ENCODE measurements around the gene SPTBN5.

Gene SPTBN5

DNA sequence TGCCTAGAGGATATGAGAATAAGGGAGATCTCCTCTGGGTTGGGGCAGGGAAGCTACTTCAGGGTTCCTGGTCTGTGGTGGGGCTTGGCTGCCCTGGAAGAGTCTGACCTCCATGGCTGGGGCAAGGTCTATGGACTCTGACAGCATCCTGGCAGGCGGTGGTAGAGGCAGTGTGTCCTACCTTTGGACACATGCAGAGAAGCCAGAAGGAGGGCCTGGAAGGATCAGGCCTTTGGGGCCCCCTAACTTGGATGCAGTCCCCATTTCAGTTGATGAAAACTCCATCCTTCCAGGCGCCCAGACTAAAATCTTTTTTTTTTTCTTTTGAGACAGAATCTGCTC is 10.4 kb downstream of the SPTBN5 start:
- DNase-seq (ENCODE audit: low spot score), result no peak

DNA sequence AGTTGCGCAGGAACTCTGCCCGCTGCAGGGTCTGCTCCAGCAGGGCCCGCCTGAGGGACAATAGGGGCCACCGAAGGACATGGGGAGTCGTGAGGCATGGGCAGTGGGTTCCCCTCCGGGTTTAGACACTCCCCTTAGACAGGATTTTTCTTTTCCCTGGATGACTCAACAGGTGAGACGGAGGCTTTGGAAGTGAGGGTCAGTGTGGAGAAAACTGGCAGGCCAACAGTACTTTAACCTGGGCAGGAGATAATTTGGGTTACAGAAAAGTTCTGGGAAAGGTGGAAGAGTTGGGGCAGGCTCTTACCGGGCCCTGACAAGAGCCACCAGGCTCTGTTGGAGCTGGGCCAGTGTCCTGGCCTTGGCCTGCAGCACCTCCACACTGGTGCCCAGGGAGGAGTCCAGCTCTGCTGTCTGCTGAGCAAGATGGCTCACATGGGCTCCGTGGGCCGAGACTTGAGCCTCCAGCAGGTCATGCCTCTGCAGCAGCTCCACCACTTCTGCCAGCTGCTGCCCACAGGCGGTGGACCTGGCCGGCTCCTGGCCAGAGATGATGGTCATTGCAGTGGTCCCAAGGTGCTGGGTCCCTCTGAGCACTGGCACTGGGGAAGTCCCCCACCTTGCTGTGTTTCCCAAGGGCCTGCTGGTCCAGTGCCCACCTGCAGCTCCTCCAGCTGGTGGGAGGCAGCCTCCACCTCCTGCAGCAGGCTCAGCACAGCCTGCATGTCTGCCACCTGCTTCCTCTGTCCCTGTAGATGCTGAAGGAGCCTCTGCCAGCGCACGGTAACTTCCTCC is 11.0 kb downstream of the SPTBN5 start:
- DNase-seq (ENCODE audit: low spot score), result no peak

DNA sequence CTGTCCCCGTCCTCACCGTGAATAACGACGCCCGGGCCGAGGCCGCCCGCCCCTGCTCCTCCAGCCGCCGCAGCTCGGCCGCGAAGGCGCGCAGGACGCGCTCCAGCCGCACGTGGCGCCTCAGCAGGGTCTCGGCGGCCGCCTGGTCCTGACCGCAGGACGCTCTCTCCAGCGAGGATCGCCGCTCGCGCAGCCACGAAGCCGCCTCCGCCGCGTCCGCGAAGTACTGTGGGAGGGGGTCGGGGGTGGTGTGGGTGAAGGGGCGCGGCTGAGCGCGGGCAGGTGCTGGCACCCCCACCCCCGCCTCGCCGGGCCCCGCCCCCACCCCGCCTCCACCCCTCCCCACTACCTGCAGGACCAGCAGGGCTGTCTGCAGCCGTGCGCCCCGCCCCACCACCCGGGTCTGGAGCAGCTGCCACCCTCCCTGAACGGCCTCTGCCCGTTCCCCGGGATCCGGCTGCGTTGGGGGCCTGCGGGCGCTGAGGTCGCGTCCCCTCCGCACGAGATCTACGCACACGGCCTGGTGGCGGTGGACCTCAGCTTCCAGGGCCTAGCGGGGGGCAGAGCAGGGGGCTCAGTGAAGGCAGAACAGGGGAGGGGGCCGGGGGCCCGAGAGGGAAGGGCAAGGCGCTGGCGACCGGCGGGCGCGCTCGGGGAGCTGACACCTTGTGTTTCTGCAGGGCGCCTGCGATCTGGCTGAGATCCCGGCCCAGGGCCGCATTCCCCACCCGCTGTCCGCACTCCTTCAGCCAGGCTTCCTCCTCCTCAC is 11.7 kb downstream of the SPTBN5 start:
- no peak for DNase-seq (ENCODE audit: low spot score)

DNA sequence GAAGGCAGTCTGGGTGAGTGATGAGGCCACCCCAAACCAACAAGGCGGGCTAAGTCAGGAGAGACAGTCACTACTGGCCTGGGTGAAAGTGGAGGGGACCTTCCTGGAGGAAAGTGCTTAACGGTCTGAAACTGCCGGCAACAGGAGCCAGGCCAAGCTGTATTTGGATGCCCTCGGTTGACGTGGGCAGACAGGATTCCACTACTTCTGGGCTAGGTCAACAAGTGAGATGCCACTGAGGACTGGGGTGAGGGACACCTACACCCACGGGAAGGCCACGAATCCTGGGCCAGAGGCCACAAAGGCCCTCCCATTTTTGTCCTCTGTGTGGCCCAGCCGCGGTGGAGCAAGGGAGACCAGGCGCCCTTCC is 12.3 kb downstream of the SPTBN5 start:
- no peak for DNase-seq (ENCODE audit: low spot score)

- DNase-seq (ENCODE audit: low spot score), result no peak
These were observed 12.8 kb downstream of the SPTBN5 start for GRCh38 chr15:41881086-41881485.

DNA sequence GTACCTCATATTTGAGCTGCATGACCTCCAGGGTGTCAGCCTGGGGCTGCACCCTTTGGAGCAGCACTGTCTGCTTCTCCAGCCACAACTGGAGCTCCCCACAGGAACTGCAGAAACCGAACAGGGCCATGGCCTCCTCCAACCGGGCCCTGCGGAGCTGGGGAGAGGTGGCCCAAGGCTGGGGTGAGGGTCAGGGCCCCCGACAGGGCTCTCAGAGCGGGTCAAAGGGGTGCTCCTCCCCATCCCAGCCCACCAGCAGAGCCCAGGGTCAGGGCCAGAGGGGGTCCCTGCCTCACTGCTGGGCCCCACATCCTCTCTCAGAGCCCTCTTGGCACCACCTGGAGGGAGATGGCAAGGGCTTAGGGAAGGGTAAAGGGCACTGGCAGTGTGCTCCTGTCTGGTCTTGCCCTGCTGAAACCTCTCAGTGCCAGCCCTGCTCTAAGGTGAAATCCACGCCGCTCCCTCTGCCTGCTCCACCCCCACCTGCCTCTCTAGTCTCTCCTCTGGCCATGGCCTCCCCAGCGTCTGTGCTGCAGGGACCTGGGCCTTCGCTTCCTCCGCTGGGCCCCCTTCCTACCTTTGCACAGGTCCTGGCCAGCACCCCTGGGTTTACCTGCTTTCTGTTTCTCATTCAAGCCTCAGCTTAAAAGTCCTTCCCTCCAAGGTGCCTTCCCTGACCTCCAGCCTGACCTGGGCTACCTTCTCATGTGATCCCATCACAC is 13.5 kb downstream of the SPTBN5 start:
- no peak for DNase-seq (ENCODE audit: low spot score)

- DNase-seq (ENCODE audit: low spot score), result no peak
These were observed 14.5 kb downstream of the SPTBN5 start for GRCh38 chr15:41879321-41879845.

DNA sequence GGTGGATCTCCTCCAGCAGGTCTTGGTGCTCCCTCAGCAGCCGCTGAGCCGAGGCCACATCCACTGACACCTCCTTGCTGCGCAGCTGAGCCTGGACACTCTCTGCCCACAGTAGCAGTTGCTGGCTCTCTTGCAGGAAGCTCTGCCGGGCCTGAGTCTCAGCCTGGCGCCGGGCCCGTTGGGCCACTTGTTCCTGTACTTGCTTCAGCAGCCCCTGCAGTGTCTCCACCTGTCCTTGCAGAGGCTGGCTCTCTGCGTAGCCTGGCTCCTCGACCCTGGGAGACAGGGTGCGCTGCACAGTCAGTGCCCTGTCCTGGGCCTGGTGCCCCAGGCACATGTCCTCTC is 15.5 kb downstream of the SPTBN5 start:
- DNase-seq (ENCODE audit: low spot score), result no peak

- DNase-seq (ENCODE audit: low spot score), result no peak
These were observed 16.1 kb downstream of the SPTBN5 start for GRCh38 chr15:41877631-41878354.

- no peak for DNase-seq (ENCODE audit: low spot score)
These were observed 17.2 kb downstream of the SPTBN5 start for GRCh38 chr15:41876689-41877088.

- DNase-seq (ENCODE audit: low spot score), result no peak
These were observed 17.8 kb downstream of the SPTBN5 start for GRCh38 chr15:41876007-41876406.

- no peak for DNase-seq (ENCODE audit: low spot score)
These were observed 19.1 kb downstream of the SPTBN5 start for GRCh38 chr15:41874736-41875135.

DNA sequence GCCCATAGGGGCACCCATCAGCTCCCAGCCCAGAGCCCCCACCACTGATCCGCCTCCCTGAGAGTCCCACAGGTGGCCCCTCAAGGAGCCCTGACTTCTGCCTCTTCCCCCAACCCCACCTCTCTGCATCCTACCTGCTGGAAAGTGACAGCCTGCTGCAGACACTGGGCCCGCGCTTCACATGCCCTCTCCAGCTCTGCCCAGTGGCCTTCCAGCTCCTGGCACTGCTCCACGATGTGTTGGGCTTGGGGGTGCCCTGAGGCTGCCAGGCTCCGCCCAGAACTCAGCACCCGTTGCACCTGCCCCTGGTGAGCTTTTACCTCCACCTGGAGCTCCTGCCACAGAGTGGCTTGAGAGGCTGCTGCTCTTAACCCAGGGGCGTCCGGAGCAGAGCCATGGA is 20.1 kb downstream of the SPTBN5 start:
- no peak for DNase-seq (ENCODE audit: low spot score)

DNA sequence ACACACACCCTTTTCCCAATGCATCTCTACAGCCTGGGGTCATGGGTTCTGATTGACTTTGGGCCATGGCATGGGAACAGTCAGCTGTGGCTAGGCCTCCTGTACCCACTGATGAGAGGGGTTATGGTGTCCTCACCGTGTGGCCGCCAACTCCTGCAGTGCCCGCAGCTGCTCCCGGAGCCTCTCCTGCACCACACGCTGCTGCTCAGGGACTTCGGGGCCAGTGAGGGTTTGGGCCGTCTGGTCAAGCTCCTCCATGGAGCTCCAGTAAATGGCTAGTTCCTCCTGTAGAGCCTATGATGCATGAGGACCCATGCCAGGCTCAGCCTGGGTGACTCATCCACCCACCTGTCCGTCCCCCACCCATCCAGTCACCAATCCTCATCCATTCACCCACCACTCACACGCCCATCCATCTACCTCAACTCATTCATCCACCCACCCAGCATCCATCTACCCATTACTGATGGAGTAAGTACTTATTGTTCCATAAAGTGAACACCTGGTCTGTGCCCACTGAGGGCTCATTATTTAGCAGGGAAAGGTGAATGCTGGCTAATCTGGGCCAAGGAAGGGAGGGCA is 21.6 kb downstream of the SPTBN5 start:
- DNase-seq (ENCODE audit: low spot score), result no peak

GRCh38 chr15:41871175-41871905 is 22.5 kb downstream of the SPTBN5 start:
- DNase-seq (ENCODE audit: low spot score), result no peak

DNA sequence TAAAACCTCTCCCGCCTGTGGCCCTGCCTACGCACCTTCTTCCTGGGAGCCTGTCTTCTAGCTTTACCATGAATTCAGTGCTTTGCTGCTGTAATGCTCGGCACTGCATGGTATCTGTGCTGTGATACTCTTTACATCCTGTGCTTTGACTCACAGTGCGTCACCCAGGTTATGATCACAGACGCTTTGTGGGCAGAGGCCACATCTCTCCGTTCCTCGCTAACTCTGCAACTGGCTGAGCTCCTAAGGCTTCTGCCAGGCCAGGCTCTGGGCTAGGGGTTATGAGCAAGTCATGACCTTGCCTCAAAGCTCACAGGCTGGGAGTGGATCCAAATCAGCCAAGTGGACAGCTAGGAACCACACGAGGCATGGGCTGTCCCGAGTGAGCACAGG is 23.2 kb downstream of the SPTBN5 start:
- DNase-seq (ENCODE audit: low spot score), result peak; percentile 85

GRCh38 chr15:41869770-41870688 is 23.8 kb downstream of the SPTBN5 start:
- DNase-seq (ENCODE audit: low spot score), result no peak

DNA sequence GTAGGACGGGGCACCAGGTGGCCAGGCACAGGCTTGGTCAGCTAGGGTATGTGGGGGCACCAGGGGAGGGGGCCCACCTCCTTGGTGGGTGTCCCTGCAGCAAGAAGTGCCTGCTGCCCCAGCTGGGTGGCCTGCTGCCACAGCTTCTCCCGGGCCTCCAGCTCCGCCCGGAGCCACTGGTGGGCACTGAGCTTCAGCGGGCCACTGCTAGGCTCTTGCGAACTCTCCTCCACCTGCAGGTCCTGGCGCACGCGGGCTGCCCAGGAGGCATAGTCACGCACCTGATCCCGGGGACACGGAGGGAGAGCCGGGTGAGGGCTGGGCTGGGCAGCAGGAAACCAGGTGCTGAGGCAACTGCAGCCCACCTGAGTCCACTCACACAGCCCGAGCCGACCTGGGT is 25.5 kb downstream of the SPTBN5 start:
- DNase-seq (ENCODE audit: low spot score), result no peak

GRCh38 chr15:41866872-41867579 is 26.8 kb downstream of the SPTBN5 start:
- no peak for DNase-seq (ENCODE audit: low spot score)
